H1 (cell line): ENCODE measurements around the gene PI4KA. TPM values are rescaled to one million over a fixed set of nuclear protein-coding genes. Genes with fewer than 3 reads are reported as not detected.

ENCODE experiments used
- CTCF ChIA-PET: fragments of 300-600 bp; sonication (Branson Sonifier 250); formaldehyde crosslinking; loops from one replicate; lab custom pipeline; 2021; ENCODE audit not compliant: partially characterized antibody; lab: Charles Lee
- POLR2A ChIA-PET: fragments of 300-600 bp; sonication (Branson Sonifier 250); formaldehyde crosslinking; loops from one replicate; lab custom pipeline; 2021; ENCODE audit warnings: inconsistent platforms; ENCODE audit not compliant: partially characterized antibody; lab: Charles Lee
- DNase-seq, 2 experiments: peaks; one replicate each; pipeline versions ENCODE4 v3.0.0 to v3.0.0-alpha.2; 2010 to 2022; ENCODE audit warnings: low spot score in 2 of 2, low read depth in 1 of 2, mixed read lengths in 1 of 2
- FAIRE-seq: peaks from 2 replicates; lab custom pipeline; 2011; peaks lifted over from hg19 to GRCh38; lab: Jason Lieb, UNC
- H2AFZ ChIP-seq: 2 replicates; pipeline ENCODE4 v1.8.1; 2012; ENCODE audit warnings: low read length, inconsistent platforms
- H2AK5ac ChIP-seq: 2 replicates; pipeline ENCODE4 v1.6.1; 2013; ENCODE audit warnings: low read depth, low read length
- H2BK120ac ChIP-seq: replicated peaks from 2 replicates; pipeline ENCODE3; 2013; ENCODE audit warnings: low read depth, low read length, inconsistent platforms
- H2BK12ac ChIP-seq: 2 replicates; pipeline ENCODE4 v1.6.1; 2013; ENCODE audit warnings: low read depth, low read length
- H2BK15ac ChIP-seq: 2 replicates; pipeline ENCODE4 v1.6.1; 2013; ENCODE audit warnings: low read length
- H2BK20ac ChIP-seq: 2 replicates; pipeline ENCODE4 v1.6.1; 2013; ENCODE audit warnings: low read length
- H2BK5ac ChIP-seq: 2 replicates; pipeline ENCODE4 v1.6.1; 2013; ENCODE audit warnings: low read depth, low read length
- H3K14ac ChIP-seq: 2 replicates; pipeline ENCODE4 v1.6.1; 2013; ENCODE audit warnings: inconsistent platforms; ENCODE audit not compliant: insufficient read length
- H3K18ac ChIP-seq: 2 replicates; pipeline ENCODE4 v1.6.1; 2013; ENCODE audit warnings: low read length; ENCODE audit errors: extremely low read depth
- H3K23ac ChIP-seq: 2 replicates; pipeline ENCODE4 v1.6.1; 2013; ENCODE audit warnings: inconsistent platforms; ENCODE audit not compliant: insufficient read length
- H3K23me2 ChIP-seq: 2 replicates; pipeline ENCODE4 v1.6.1; 2013; ENCODE audit warnings: low read depth, low read length
- H3K27ac ChIP-seq: 2 replicates; pipeline ENCODE4 v1.6.1; 2011; ENCODE audit warnings: low read depth, low read length, inconsistent platforms
- H3K27me3 ChIP-seq, 4 experiments: replicated peaks in 1 of 4; 1 replicate in 1 of 4; 2 replicates in 3 of 4; pipeline versions ENCODE4 v1.6.1 to v1.8.1; 2011 to 2013; ENCODE audit warnings: low read length in 3 of 4, mild to moderate bottlenecking in 3 of 4, inconsistent platforms in 2 of 4, mixed read lengths in 2 of 4, moderate library complexity in 1 of 4; ENCODE audit not compliant: control insufficient read depth in 3 of 4, insufficient read depth in 3 of 4; ENCODE audit errors: extremely low read depth in 1 of 4
- H3K36me3 ChIP-seq, 4 experiments: 2 replicates each; pipeline versions ENCODE4 v1.6.1 to v1.8.1; 2011 to 2013; ENCODE audit warnings: mild to moderate bottlenecking in 4 of 4, low read length in 3 of 4, moderate library complexity in 2 of 4, control low read depth in 1 of 4, inconsistent platforms in 1 of 4; ENCODE audit not compliant: insufficient read depth in 4 of 4, control insufficient read depth in 2 of 4
- H3K4ac ChIP-seq: replicated peaks from 2 replicates; pipeline ENCODE3; 2013; ENCODE audit warnings: low read length, low read depth, mixed read lengths, inconsistent platforms; ENCODE audit not compliant: insufficient read length
- H3K4me1 ChIP-seq, 4 experiments: replicated peaks in 1 of 4; 1 replicate in 1 of 4; 2 replicates in 3 of 4; pipeline versions ENCODE4 v1.6.1 to v1.8.1; 2011 to 2013; ENCODE audit warnings: low read length in 3 of 4, inconsistent platforms in 2 of 4, mixed read lengths in 1 of 4; ENCODE audit not compliant: insufficient read depth in 4 of 4, control insufficient read depth in 3 of 4
- H3K4me2 ChIP-seq, 2 experiments: 2 replicates each; pipeline versions ENCODE4 v1.6.1 to v1.8.1; 2011 to 2013; ENCODE audit warnings: low read depth in 2 of 2, low read length in 2 of 2, control low read depth in 1 of 2, inconsistent platforms in 1 of 2, mild to moderate bottlenecking in 1 of 2; ENCODE audit not compliant: insufficient read depth in 1 of 2
- H3K4me3 ChIP-seq, 4 experiments: fragments of 200-600, 300-600 bp in 1 of 4; sonication (generic), shearing (Covaris generic), sonication (Bioruptor Twin) in 1 of 4; 2 replicates each; pipeline versions ENCODE4 v1.5.1 to v1.8.1; 2011 to 2016; ENCODE audit warnings: low read length in 4 of 4, low read depth in 3 of 4, control low read depth in 2 of 4, inconsistent platforms in 2 of 4, mild to moderate bottlenecking in 2 of 4, mixed read lengths in 1 of 4, moderate library complexity in 1 of 4; ENCODE audit not compliant: insufficient read depth in 2 of 4; ENCODE audit errors: extremely low read depth in 1 of 4
- H3K56ac ChIP-seq: replicated peaks from 2 replicates; pipeline ENCODE3; 2013; ENCODE audit warnings: low read depth, mild to moderate bottlenecking, mixed read lengths, low read length, inconsistent platforms; ENCODE audit not compliant: insufficient read length
- H3K79me1 ChIP-seq: 2 replicates; pipeline ENCODE4 v1.6.1; 2013; ENCODE audit warnings: low read depth, low read length, control low read depth
- H3K79me2 ChIP-seq, 2 experiments: 2 replicates each; pipeline versions ENCODE4 v1.6.1 to v1.8.1; 2012 to 2013; ENCODE audit warnings: low read length in 2 of 2, mild to moderate bottlenecking in 2 of 2, inconsistent platforms in 1 of 2; ENCODE audit not compliant: insufficient read depth in 2 of 2, control insufficient read depth in 1 of 2
- H3K9ac ChIP-seq, 4 experiments: replicated peaks in 1 of 4; 1 replicate in 1 of 4; 2 replicates in 3 of 4; pipeline versions ENCODE4 v1.6.1 to v1.8.1; 2011 to 2013; ENCODE audit warnings: low read depth in 3 of 4, low read length in 3 of 4, control low read depth in 2 of 4, mild to moderate bottlenecking in 2 of 4, moderate library complexity in 2 of 4, inconsistent platforms in 1 of 4; ENCODE audit errors: extremely low read depth in 1 of 4
- H3K9me3 ChIP-seq, 2 experiments: 2 replicates each; pipeline versions ENCODE4 v1.6.1 to v1.8.1; 2012 to 2013; ENCODE audit warnings: mild to moderate bottlenecking in 2 of 2, moderate library complexity in 2 of 2, control low read depth in 1 of 2, inconsistent platforms in 1 of 2, low read depth in 1 of 2, low read length in 1 of 2, mixed read lengths in 1 of 2; ENCODE audit not compliant: insufficient read depth in 2 of 2
- H4K20me1 ChIP-seq, 2 experiments: replicated peaks in 1 of 2; 2 replicates each; pipeline versions ENCODE3 to v1.8.1; 2011 to 2013; ENCODE audit warnings: inconsistent platforms in 2 of 2, low read length in 2 of 2, mild to moderate bottlenecking in 1 of 2; ENCODE audit not compliant: insufficient read depth in 2 of 2, control insufficient read depth in 1 of 2
- H4K5ac ChIP-seq: 2 replicates; pipeline ENCODE4 v1.6.1; 2013; ENCODE audit warnings: low read length, low read depth, mixed read lengths, inconsistent platforms; ENCODE audit not compliant: insufficient read length
- H4K8ac ChIP-seq: 2 replicates; pipeline ENCODE4 v1.8.0; 2013; ENCODE audit warnings: mild to moderate bottlenecking, moderate library complexity, low read length, inconsistent platforms; ENCODE audit not compliant: insufficient read depth; ENCODE audit errors: extremely low read depth
- H4K91ac ChIP-seq: replicated peaks from 2 replicates; pipeline ENCODE3; 2013; ENCODE audit warnings: low read length, mixed read lengths, inconsistent platforms; ENCODE audit not compliant: insufficient read length
- CBX8 ChIP-seq: fragments of 300-800, 300-1000 bp; sonication (generic); IDR thresholded peaks from 2 replicates; pipeline ENCODE4 v1.7.1; 2016; ENCODE audit warnings: low read depth, low read length, borderline replicate concordance
- GABPA ChIP-seq: IDR thresholded peaks from 2 replicates; pipeline ENCODE4 v1.6.1; 2011; ENCODE audit warnings: mild to moderate bottlenecking, low read length, moderate library complexity, borderline replicate concordance; ENCODE audit not compliant: insufficient read depth
- GTF2F1 ChIP-seq: IDR thresholded peaks from 2 replicates; pipeline ENCODE4 v1.6.1; 2012; ENCODE audit warnings: low read depth, low read length, improper control_type of control experiment, borderline replicate concordance
- HDAC2 ChIP-seq, 2 experiments: fragments of 300-600 bp in 1 of 2; sonication (generic) in 1 of 2; IDR thresholded peaks; 2 replicates each; pipeline ENCODE4 v1.6.1; 2011 to 2012; ENCODE audit warnings: low read depth in 2 of 2, low read length in 2 of 2, mild to moderate bottlenecking in 2 of 2, moderate library complexity in 2 of 2, borderline replicate concordance in 1 of 2, inconsistent platforms in 1 of 2
- HDAC6 ChIP-seq: IDR thresholded peaks from one replicate; pipeline ENCODE4 v1.7.1; 2012; ENCODE audit warnings: low read depth, mild to moderate bottlenecking, inconsistent platforms, low read length, moderate library complexity
- KDM1A ChIP-seq: fragments of 200-600, 300-600 bp; sonication (generic); IDR thresholded peaks from 2 replicates; pipeline ENCODE4 v1.7.1; 2016; ENCODE audit warnings: mild to moderate bottlenecking, low read length, borderline replicate concordance
- MAX ChIP-seq: IDR thresholded peaks from 2 replicates; pipeline ENCODE4 v1.6.1; 2012; ENCODE audit warnings: inconsistent platforms
- POU5F1 ChIP-seq: IDR thresholded peaks from 2 replicates; pipeline ENCODE4 v1.6.1; 2011; ENCODE audit warnings: low read depth, mild to moderate bottlenecking, low read length, moderate library complexity
- RAD21 ChIP-seq, 2 experiments: IDR thresholded peaks in 1 of 2; conservative IDR thresholded peaks in 1 of 2; 2 replicates each; pipeline ENCODE4 v1.6.1; 2011; ENCODE audit warnings: low read depth in 2 of 2, low read length in 2 of 2, improper control_type of control experiment in 1 of 2, inconsistent platforms in 1 of 2, mild to moderate bottlenecking in 1 of 2, moderate library complexity in 1 of 2
- SIN3A ChIP-seq, 2 experiments: IDR thresholded peaks in 1 of 2; conservative IDR thresholded peaks in 1 of 2; 2 replicates each; pipeline ENCODE4 v1.6.1; 2011 to 2012; ENCODE audit warnings: low read length in 2 of 2, improper control_type of control experiment in 1 of 2, low read depth in 1 of 2, mild to moderate bottlenecking in 1 of 2
- SUZ12 ChIP-seq: fragments of 200-600 bp; sonication (generic); IDR thresholded peaks from 2 replicates; pipeline ENCODE4 v1.6.1; 2012; ENCODE audit warnings: mild to moderate bottlenecking, inconsistent platforms, low read length, moderate library complexity, mixed read lengths
- TBP ChIP-seq: IDR thresholded peaks from 2 replicates; pipeline ENCODE4 v1.6.1; 2011; ENCODE audit warnings: low read depth, low read length, improper control_type of control experiment
- WGBS, 2 experiments: shearing (Covaris generic) in 1 of 2; methylation state at CpG; one replicate each; pipeline versions ENCODE4 v1.1.6 to v1.1.7; 2013 to 2015; ENCODE audit warnings: low lambda C conversion rate in 2 of 2, mixed read lengths in 2 of 2, inconsistent platforms in 1 of 2, low coverage in 1 of 2, missing lambda C conversion rate in 1 of 2; ENCODE audit not compliant: insufficient replicate concordance in 2 of 2, insufficient coverage in 1 of 2, insufficient read length in 1 of 2; ENCODE audit errors: extremely low coverage in 1 of 2, missing lambda C conversion rate in 1 of 2; 5-methylcytosine and 5-hydroxymethylcytosine counted together
- polyA plus RNA-seq, 7 experiments: library from polyadenylated mRNA; depleted of rRNA in 3 of 7; stranded (reverse) in 5 of 7; unstranded in 2 of 7; fragments of >200 nt in 5 of 7; fragments of 200-250 nt in 2 of 7; gene quantifications; 1 replicate in 5 of 7; 2 replicates in 1 of 7; 4 replicates in 1 of 7; pipeline versions ENCODE4 v1.2.1 to v1.2.3, GENCODE V29; 2011 to 2013; ENCODE audit warnings: missing spikeins in 2 of 7, mixed read lengths in 2 of 7
- total RNA-seq: library from RNA; stranded (reverse); fragmentation: NEBNext Ultra II Directional; extraction: Animal tissue kit (Norgen Biotek cat#: 25700); gene quantifications from 2 replicates; pipeline ENCODE4 v1.2.1, GENCODE V29; 2021

Gene PI4KA
- total and polyA plus RNA-seq, 2 of the 8 experiments (the other 6 are each of a cell fraction or from before 2014, with no cell fraction given): 22.5 to 37.7 TPM

GRCh38 chr22:20811971-20812660 is 46.5 kb downstream of the PI4KA start:
- WGBS, 2 experiments: 93% methylated on average over 5 of the region's 5 CpGs; no CpG with 5 or more reads in 1 of the 2 experiments
- H3K79me2 ChIP-seq: no peaks in the 10 kb centered on the region
- no peaks in the 10 kb centered on the region for H4K20me1 ChIP-seq
- no peaks in the 10 kb centered on the region for H3K9me3 ChIP-seq
- H2BK120ac ChIP-seq: no peak overlapping the region
- no peak overlapping the region for H4K8ac ChIP-seq
- DNase-seq: no peak
- H2BK12ac ChIP-seq: no peak overlapping the region
- H3K79me1 ChIP-seq: no peaks in the 10 kb centered on the region
- H2BK15ac ChIP-seq: no peak overlapping the region
- H3K23ac ChIP-seq: no peak overlapping the region
- no peak overlapping the region for H2BK5ac ChIP-seq
- H3K36me3 ChIP-seq: peaks cover 0 to 8% (median 4%) of the 10 kb centered on the region in 4 experiments; a peak in 1 of 8 replicates
- no peak overlapping the region for H3K56ac ChIP-seq
- H3K14ac ChIP-seq: no peak overlapping the region
- FAIRE-seq: no peak
- no peak overlapping the region for H2AFZ ChIP-seq
- ChIA-PET CTCF (interaction anchor here (0.9 kb wide), 1 partner anchor 28 kb away, joined by 3 read pairs; no protein-coding TSS in a partner anchor), POLR2A (no interaction called here)
- H3K27me3 ChIP-seq: no peaks in the 10 kb centered on the region
- no peak overlapping the region for H4K91ac ChIP-seq
- H2AK5ac ChIP-seq: no peak overlapping the region
- no peak overlapping the region for H3K4me3 ChIP-seq
- no peak overlapping the region for H2BK20ac ChIP-seq
- no peak overlapping the region for H3K4me2 ChIP-seq
- H3K23me2 ChIP-seq: no peaks in the 10 kb centered on the region
- H3K18ac ChIP-seq: no peak overlapping the region
- H3K4ac ChIP-seq: no peak overlapping the region
- no peak overlapping the region for H3K9ac ChIP-seq
- H4K5ac ChIP-seq: no peak overlapping the region
- no peaks in the 10 kb centered on the region for H3K4me1 ChIP-seq
- H3K27ac ChIP-seq: no peak overlapping the region
- no peak for TF ChIP-seq GTF2F1
- no peak for TF ChIP-seq POU5F1
- no peak for TF ChIP-seq SUZ12
- TF ChIP-seq KDM1A: no peak
- no peak for TF ChIP-seq GABPA
- TF ChIP-seq SIN3A (conservative IDR thresholded peaks at IDR 0.05 in 1 of 2, IDR thresholded peaks at IDR 0.05 in 1 of 2; ENCODE audit: low read depth in 1 of 2, low read length in 2 of 2): no peak
- TF ChIP-seq MAX: no peak
- no peak for TF ChIP-seq TBP
- TF ChIP-seq HDAC6: no peak
- no peak for TF ChIP-seq CBX8
- no peak for TF ChIP-seq HDAC2 (IDR thresholded peaks at IDR 0.05; ENCODE audit: borderline replicate concordance in 1 of 2, low read depth in 2 of 2, low read length in 2 of 2)
- no peak for TF ChIP-seq RAD21 (IDR thresholded peaks at IDR 0.05 in 1 of 2, conservative IDR thresholded peaks at IDR 0.05 in 1 of 2; ENCODE audit: low read depth in 2 of 2, low read length in 2 of 2)
